PC-3 (cell line): ENCODE data around the gene SMAP2. TPM values are rescaled to one million over a fixed set of nuclear protein-coding genes. Genes with fewer than 3 reads are reported as not detected.
A peak's percentile ranks its signal among the peaks of the same experiment; 100 is the strongest.

Source experiments
- ATAC-seq: fragments of 200-7000 bp; cut with Tn5 transposase; 2 replicates; pipeline ENCODE4 v1.9.1; 2020; ENCODE audit warnings: mild to moderate bottlenecking, moderate library complexity
- BruUV-seq: library from RNA; stranded (reverse); fragments of 400-500 nt; replicated peaks from 2 replicates; lab custom pipeline; 2021; lab: Mats Ljungman, UMichigan
- CTCF ChIA-PET: fragments of 300-600 bp; sonication (Branson Sonifier 250); formaldehyde crosslinking; loops from one replicate; lab custom pipeline; 2022; ENCODE audit warnings: antibody characterized with exemption; lab: Charles Lee
- POLR2A ChIA-PET: fragments of 300-600 bp; sonication (Branson Sonifier 250); formaldehyde crosslinking; loops from one replicate; lab custom pipeline; 2022; ENCODE audit warnings: antibody characterized with exemption; ENCODE audit not compliant: unreplicated experiment; lab: Charles Lee
- DNase-seq: peaks from one replicate; pipeline ENCODE4 v3.0.0-alpha.2; 2015
- H2AFZ ChIP-seq: fragments of 300-600 bp; sonication (generic); 2 replicates; pipeline ENCODE4 v1.6.0; 2016; ENCODE audit warnings: antibody characterized with exemption, low read length
- H3F3A ChIP-seq: fragments of 300-600 bp; sonication (generic); one replicate; pipeline ENCODE4 v1.6.0; 2017; ENCODE audit warnings: antibody characterized with exemption, low read length, control low read depth, mild to moderate bottlenecking; ENCODE audit not compliant: unreplicated experiment
- H3K27ac ChIP-seq: fragments of 300-600 bp; sonication (generic); 2 replicates; pipeline ENCODE4 v1.5.1; 2016; ENCODE audit warnings: mild to moderate bottlenecking, low read length
- H3K27me3 ChIP-seq: fragments of 300-600 bp; sonication (generic); 2 replicates; pipeline ENCODE4 v1.6.1; 2016; ENCODE audit warnings: low read length, mixed read lengths
- H3K36me3 ChIP-seq: fragments of 300-600 bp; sonication (generic); 2 replicates; pipeline ENCODE4 v1.6.1; 2016; ENCODE audit warnings: low read depth, mixed run types, low read length, mixed read lengths
- H3K4me1 ChIP-seq: fragments of 300-600 bp; sonication (generic); 2 replicates; pipeline ENCODE4 v1.5.1; 2016; ENCODE audit warnings: low read length; ENCODE audit not compliant: insufficient read depth
- H3K4me2 ChIP-seq: fragments of 300-600 bp; sonication (generic); 2 replicates; pipeline ENCODE4 v1.6.0; 2016; ENCODE audit warnings: low read length
- H3K4me3 ChIP-seq: fragments of 300-600 bp; sonication (generic); 2 replicates; pipeline ENCODE4 v1.5.1; 2016; ENCODE audit warnings: mild to moderate bottlenecking, low read length, mixed read lengths
- H3K79me2 ChIP-seq: fragments of 300-600 bp; sonication (generic); 2 replicates; pipeline ENCODE4 v1.6.1; 2017; ENCODE audit warnings: low read length, mixed read lengths
- H3K9ac ChIP-seq: fragments of 300-600 bp; sonication (generic); 2 replicates; pipeline ENCODE4 v1.6.0; 2016; ENCODE audit warnings: mild to moderate bottlenecking, low read length
- H3K9me2 ChIP-seq: fragments of 300-600 bp; sonication (generic); replicated peaks from 2 replicates; pipeline ENCODE4 v1.6.1; 2016; ENCODE audit warnings: mixed run types, low read length, mixed read lengths
- H3K9me3 ChIP-seq: fragments of 300-600 bp; sonication (generic); 2 replicates; pipeline ENCODE4 v1.6.1; 2016; ENCODE audit warnings: low read length, mixed read lengths
- H4K20me1 ChIP-seq: fragments of 300-600 bp; sonication (generic); 2 replicates; pipeline ENCODE4 v1.6.1; 2016; ENCODE audit warnings: low read length, mixed read lengths
- CTCF ChIP-seq: fragments of 300-600 bp; sonication (generic); conservative IDR thresholded peaks from 2 replicates; pipeline ENCODE4 v1.5.1; 2017; ENCODE audit warnings: antibody characterized with exemption, low read depth, mild to moderate bottlenecking, low read length
- EZH2 ChIP-seq: fragments of 300-600 bp; sonication (generic); IDR thresholded peaks from one replicate; pipeline ENCODE4 v1.6.1; 2017; ENCODE audit warnings: antibody characterized with exemption, mild to moderate bottlenecking, low read length; ENCODE audit not compliant: unreplicated experiment
- EZH2phosphoT487 ChIP-seq: fragments of 300-600 bp; sonication (generic); IDR thresholded peaks from 2 replicates; pipeline ENCODE4 v1.6.1; 2018; ENCODE audit warnings: mild to moderate bottlenecking, antibody characterized with exemption, low read length, borderline replicate concordance
- intact Hi-C: fragments of 100-400 bp; cut with micrococcal nuclease; formaldehyde crosslinking; loops from 2 replicates; pipeline ENCODE4 v1.9.0; 2023
- total RNA-seq: library from RNA; depleted of rRNA; stranded (reverse); fragments of >200 nt; gene quantifications from 2 replicates; pipeline ENCODE4 v1.2.3, GENCODE V29; 2014

SMAP2 gene
- total RNA-seq, 1 experiment from 2014 or later = 48.1 TPM

GRCh38 chr1:40362199-40362598, 11.3 kb upstream of the SMAP2 start:
- Histone ChIP-seq H3K9me2 (no peaks in the 10 kb centered on the region), H3K27me3 (no peaks in the 10 kb centered on the region), H3K27ac (no peak overlapping the region), H4K20me1 (no peaks in the 10 kb centered on the region), H3K79me2 (no peaks in the 10 kb centered on the region), H2AFZ (no peak overlapping the region), H3K9ac (no peak overlapping the region), H3K4me2 (no peak overlapping the region), H3K36me3 (no peaks in the 10 kb centered on the region), H3K9me3 (peaks cover 4% of the 10 kb centered on the region), H3F3A (no peaks in the 10 kb centered on the region), H3K4me1 (no peaks in the 10 kb centered on the region), H3K4me3 (no peak overlapping the region)
- ChIA-PET POLR2A (no interaction called here), CTCF (no interaction called here)
- ATAC-seq (no peak), DNase-seq (no peak)
- BruUV-seq = no TSS peak
- no peak for TF ChIP-seq CTCF
- no peak for TF ChIP-seq EZH2
- TF ChIP-seq EZH2phosphoT487 = no peak
- intact Hi-C loops = no loop called here

GRCh38 chr1:40362699-40363098, 10.8 kb upstream of the SMAP2 start:
- Histone ChIP-seq H3K4me3 (no peak overlapping the region), H3K79me2 (no peaks in the 10 kb centered on the region), H3K9me3 (peaks cover 2% of the 10 kb centered on the region), H3K9me2 (no peaks in the 10 kb centered on the region), H2AFZ (no peak overlapping the region), H3K9ac (no peak overlapping the region), H3K27me3 (no peaks in the 10 kb centered on the region), H3K4me2 (no peak overlapping the region), H4K20me1 (no peaks in the 10 kb centered on the region), H3K36me3 (no peaks in the 10 kb centered on the region), H3K27ac (no peak overlapping the region), H3K4me1 (no peaks in the 10 kb centered on the region), H3F3A (no peaks in the 10 kb centered on the region)
- intact Hi-C loops = no loop called here
- TF ChIP-seq EZH2 (no peak), CTCF (no peak), EZH2phosphoT487 (no peak)
- ATAC-seq (no peak), DNase-seq (no peak)
- no TSS peak for BruUV-seq
- CTCF ChIA-PET = no interaction called here
- POLR2A ChIA-PET = no interaction called here

- peak; percentile 45 for ATAC-seq
- H3K27ac ChIP-seq = no peak overlapping the region
- ChIA-PET POLR2A (interaction anchor here (1.0 kb wide), 1 partner anchor 10 kb away, joined by 3 read pairs; the partner anchor contains the start of gene SMAP2), CTCF (no interaction called here)
- H3K9me3 ChIP-seq = no peaks in the 10 kb centered on the region
- H3F3A ChIP-seq = no peaks in the 10 kb centered on the region
- no peaks in the 10 kb centered on the region for H3K9me2 ChIP-seq
- no peaks in the 10 kb centered on the region for H3K36me3 ChIP-seq
- no peak for DNase-seq
- TF ChIP-seq EZH2phosphoT487 (no peak), CTCF (no peak; the same call in 1 of the 2 replicates), EZH2 (no peak)
- H3K79me2 ChIP-seq = no peaks in the 10 kb centered on the region
- H3K4me2 ChIP-seq = no peak overlapping the region
- H3K9ac ChIP-seq = no peak overlapping the region
- no peaks in the 10 kb centered on the region for H4K20me1 ChIP-seq
- H3K27me3 ChIP-seq = no peaks in the 10 kb centered on the region
- intact Hi-C loops = no loop called here
- no TSS peak for BruUV-seq
- no peak overlapping the region for H3K4me3 ChIP-seq
- H2AFZ ChIP-seq = no peak overlapping the region
- H3K4me1 ChIP-seq = no peaks in the 10 kb centered on the region
Measured at GRCh38 chr1:40363721-40364120, 9.8 kb upstream of the SMAP2 start.
